DMS114 treated with DMSO at 0.1 percent for 48 hours (cell line): ENCODE data around the gene OSBPL5.

ENCODE experiments used
- DNase-seq: peaks from one replicate; lab custom pipeline; 2025; ENCODE audit not compliant: unreplicated experiment; lab: John Stamatoyannopoulos, UW

The OSBPL5 gene

DNA sequence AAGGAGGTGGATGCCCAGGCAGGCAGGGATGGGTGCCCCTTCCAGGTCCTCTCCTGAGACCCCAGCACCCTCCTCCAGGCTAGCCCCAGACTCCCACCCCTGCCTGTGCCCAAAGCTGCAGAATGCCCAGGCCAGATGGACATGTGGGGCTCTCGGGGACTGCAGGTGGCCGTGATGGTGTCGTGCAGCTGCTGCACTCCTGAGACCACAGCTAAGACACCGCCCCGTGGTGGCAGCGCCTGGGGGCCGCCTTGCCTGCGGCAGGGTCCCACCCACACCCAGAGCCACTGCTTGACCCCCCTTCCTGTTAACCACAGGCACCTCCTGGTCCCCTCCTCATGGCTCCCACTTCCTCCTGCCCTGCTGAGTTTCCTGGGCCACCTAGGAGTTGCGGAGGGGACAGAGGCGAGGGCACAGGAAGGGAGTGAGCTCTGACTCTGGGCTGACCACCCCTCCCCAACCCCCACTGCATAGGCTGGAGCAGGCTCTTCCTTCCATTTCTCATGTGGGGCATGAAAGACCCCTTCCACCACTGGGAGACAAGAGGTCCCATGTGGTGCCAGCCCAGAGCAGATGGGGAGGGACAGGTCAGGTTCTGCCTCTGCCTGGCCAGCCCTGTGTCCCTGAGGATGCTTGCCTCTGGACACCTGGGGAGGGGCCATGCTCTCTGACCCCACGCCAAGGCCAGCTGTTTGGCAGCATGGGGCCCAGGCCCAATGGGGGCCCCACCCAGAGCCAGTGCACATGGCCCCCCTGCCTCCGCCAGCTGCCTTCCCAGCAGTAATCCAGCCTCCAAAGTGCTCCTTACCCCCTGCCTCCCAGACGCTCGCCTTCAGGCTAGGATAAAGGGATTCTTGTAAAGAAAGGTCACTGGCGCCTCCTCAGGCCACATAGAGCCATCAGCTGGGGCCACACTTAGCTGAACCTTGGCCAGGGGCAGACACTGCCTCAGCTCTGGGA lies 29.3 kb downstream of the OSBPL5 start:
- no peak for DNase-seq

DNA sequence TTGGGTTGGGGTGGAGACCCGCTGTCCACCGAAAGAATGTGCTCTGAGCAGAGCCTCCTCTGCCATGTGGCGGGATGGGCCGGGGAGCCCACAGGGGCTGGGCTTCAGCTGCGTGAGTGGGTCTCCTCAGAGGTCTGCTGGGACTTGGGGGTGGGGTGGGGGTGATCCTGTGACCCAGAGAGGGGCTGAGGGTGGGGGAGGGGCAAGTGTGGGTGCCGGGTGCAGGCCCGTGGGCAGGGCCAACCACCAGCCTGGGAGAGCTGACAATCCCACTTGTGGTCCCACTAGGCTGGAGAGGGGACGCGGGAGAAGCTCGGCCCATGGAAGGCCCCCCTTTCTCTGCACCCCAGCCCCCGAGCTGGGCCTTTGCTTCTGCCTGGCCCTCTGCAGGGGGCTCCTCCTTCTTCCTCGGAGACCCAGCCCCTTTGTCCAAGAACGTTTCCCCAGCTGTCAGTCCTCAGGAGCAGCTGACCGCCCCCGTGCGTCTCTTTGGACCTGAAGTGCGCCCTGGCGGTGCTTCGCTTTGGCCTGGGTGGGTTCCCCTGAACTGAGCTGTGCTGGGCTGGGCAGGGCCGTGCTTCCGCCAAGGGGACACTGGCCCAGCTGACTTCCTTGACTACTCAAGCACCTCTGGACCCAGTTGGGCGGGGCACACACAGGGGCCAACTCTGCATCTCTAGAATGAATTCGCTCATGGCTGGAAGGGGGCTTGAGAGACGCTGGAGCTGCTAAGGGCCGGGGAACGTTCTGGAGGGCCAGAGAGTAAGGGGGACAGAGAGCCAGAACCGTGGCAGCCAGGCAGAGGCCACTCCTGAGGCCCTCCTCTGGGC lies 30.2 kb downstream of the OSBPL5 start:
- DNase-seq = no peak

DNA sequence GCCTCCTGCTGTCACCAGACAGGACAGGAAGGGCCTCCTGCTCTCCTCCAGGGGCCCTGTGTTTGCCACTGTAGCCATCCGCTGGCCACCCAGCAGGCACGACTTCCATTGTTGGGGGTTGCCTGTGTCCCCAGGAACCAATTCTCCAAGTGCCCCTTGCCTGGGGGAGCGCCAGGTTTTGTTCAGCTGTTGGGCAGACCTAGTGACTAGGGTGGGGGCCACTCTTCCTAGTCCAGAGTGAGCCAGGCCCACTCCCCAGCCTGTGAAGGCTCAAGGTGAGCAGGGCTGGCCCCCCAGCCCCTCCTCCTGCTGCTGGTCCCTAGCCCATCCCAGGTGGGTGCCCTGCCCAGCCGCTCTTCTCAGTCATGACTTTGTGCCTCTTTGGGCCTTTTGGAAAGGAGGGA lies 30.9 kb downstream of the OSBPL5 start:
- no peak for DNase-seq

DNA sequence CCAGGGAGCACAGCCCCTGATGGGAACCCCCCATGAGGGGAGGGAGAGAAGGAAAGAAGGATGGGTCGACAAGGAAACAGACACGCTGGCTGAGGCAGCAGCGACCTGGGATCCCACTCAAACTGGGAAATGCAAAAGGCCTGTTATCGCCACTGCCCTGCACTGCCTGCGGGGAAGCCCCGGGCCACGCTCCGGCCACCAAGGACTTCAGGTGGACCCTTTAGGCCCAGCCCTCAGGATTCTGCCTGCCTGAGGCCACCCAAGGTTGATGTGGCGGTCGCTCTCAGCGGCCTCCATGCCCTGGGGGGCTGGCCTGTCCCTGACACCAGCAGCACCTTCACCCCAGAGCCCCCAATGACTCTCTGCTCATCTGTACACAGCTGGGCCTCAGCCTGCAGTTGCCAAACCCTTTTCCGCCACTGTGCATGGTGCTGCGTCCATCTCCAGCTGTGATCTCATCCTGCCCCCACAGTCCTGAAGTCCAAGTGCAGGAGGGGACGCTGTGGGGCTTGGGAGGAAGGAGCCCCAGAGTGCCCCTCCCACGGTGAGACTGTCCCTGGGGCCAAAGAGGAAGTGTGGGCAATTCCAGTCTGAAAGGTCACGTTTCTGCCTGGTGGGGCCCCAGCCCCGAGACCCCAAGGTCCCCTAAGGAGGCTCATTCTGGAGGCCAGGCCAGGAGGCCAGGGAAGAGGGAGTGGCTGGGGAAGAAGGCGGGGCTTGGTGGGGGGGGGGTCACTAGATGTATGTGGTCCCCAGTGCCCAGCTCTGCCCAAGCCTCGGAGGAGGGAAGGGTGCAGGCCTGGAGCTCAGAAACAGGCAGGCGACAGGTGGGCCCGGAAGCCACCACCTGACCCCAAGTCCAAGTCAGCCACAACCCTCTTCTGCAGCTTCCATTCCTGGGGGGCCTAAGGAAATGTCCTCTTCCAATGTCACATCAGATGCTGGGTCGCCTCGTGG lies 31.6 kb downstream of the OSBPL5 start:
- no peak for DNase-seq

DNA sequence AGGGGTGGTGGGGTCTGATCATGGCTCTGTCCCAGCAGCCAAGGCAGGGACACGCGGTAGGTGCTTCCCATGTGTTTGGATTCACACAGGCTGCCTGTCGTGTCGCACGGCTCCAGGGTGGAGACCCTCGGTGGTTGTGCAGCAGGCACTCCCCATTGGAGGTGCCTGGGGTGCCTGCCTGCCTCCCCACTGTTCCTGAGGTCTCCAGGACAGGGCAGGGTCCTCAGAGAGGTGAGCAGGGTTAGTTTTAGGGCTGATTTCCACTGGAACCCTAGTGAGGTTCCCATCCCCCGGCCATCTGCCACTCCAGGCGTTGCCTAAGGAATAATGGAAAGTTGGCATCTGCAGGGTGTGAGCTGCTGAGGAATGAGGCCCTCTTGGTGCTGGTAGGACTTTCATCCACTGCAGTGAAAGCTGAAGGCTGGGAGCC lies 32.3 kb downstream of the OSBPL5 start:
- no peak for DNase-seq

DNA sequence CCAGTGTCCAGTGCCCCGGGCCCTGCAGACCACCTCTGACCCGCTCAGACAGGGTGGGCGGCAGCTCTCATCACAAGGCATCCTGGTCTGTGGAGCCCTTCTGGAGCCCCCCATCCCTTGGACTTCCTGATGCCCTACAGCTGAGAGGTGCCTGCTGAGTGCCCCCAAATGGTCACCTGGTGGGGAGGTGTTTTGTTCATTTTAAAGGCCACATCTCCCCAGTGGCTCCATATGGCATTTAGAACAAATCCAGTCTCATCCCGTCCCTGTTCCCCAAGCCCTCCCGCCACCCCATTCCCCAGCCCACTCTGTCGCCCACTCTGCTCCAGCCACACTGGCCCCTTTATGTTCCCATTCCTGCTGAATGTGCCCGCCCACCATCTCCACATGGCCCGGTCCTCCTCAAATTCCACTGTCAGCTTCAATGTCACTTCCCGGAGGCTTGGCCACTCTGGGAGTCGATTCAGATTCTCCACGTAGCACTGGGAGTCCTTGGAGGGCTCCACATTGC lies 32.8 kb downstream of the OSBPL5 start:
- no peak for DNase-seq

DNA sequence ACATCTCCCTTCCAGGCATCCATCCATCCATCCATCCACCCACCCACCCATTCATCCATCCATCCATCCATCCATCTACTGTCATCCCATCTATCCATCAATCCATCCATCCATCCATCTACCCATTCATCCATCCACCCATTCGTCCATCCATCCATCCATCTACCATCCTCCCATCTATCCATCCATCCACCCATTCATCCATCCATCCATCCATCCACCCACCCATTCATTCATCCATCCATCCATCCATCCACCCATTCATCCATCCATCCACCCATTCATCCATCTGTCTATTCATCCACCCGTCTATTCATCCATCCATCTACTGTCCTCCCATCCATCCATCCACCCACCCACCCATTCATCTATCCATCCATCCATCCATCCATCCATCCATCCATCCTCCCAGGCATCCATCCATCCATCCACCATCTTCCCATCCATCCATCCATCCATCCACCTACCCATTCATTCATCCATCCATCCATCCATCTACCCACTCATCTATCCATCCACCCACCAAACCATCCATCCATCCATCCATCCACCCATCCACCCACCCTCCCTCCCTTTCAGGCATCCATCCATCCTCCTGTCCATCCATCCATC lies 33.7 kb downstream of the OSBPL5 start:
- no peak for DNase-seq

DNA sequence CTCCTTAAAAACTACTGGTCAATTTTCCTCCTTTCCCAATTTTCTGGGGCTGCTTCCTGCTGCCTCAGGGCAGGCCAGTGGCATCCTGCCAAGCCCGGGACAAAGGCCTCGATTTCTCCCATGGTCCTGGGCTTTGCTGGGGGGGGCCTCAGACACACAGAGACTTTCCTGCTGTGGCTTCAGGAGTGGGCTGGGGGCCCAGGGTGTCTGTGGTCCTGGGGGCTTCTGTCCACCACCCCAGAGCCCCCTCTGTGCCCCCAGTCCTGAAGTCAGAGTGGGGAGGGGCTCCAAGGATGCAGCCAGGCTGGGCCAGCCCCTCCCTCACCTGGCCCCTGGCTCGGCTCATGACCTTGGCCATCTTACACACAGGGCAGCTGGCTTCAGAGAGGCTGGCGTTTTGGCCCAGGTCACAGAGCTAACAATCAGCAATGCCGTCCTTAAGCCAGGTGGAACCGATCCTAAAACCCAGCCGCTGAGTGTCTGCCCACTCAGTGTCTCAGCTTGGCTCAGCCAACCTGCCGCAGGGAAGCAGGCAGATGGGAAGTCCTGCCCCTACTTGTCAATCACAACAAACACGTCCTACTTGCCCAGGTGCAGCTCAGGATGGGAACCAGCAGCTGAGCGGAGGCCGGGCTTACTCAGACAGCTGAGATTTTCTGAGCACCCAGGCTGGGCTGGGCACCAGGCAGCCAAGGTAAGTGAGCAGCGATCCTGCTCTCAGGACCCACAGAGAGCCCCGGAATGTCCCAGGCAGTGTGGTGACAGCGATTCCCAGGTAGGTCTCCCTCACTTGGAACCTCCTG lies 34.6 kb downstream of the OSBPL5 start:
- no peak for DNase-seq

DNA sequence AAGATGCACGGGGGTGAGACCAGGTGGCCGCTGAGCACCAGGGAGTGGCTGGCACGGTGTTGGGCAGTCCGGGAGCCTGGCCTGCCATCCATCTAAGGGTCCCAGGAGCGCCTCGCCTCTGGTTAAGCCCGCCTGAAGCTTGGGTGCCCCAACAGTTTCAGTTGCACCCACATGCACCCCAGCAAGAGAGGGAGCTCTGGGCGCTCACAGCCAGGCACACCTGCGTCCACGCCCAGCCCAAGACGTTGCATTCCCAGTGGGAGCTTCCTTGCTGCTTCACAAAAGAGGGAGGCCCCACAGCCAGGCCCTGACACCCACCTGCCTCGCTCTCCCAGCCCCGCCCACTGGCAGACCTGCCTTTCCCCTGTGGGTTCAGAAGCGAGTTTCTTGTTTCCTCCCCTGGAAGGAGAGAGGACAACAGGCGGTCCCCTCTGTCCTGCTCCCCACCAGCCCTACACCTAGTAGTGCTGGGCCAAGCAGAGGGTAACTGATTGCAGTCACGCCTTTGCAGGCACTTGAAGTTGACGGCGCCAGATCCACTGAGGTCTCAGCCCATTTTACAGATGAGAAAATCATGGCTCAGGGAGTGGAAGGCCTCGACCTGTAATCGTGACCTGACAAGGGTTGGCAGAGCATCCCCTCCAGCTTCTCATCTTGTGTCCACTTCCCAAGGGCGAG lies 35.4 kb downstream of the OSBPL5 start:
- DNase-seq = no peak

DNA sequence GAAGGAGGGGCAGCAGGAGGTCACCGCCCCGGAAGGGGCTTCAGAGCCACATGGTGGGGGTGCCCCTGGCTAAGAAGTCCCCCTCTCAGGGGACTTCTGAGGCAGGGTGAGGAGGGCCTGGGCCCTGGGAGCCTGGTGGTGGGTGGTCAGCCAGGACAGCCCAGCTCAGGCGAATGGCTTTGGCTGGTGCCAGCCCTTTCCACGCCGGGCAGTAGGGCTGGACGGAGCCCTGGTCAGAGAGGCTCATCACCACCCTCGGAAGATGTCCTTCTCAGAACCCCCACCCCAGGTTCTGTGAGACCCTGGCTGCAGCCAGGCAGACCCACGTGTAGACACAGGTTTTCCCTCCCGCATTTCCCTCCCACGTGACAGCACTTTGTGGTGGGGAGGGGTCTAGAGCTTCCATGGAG lies 35.9 kb downstream of the OSBPL5 start:
- DNase-seq = no peak

DNA sequence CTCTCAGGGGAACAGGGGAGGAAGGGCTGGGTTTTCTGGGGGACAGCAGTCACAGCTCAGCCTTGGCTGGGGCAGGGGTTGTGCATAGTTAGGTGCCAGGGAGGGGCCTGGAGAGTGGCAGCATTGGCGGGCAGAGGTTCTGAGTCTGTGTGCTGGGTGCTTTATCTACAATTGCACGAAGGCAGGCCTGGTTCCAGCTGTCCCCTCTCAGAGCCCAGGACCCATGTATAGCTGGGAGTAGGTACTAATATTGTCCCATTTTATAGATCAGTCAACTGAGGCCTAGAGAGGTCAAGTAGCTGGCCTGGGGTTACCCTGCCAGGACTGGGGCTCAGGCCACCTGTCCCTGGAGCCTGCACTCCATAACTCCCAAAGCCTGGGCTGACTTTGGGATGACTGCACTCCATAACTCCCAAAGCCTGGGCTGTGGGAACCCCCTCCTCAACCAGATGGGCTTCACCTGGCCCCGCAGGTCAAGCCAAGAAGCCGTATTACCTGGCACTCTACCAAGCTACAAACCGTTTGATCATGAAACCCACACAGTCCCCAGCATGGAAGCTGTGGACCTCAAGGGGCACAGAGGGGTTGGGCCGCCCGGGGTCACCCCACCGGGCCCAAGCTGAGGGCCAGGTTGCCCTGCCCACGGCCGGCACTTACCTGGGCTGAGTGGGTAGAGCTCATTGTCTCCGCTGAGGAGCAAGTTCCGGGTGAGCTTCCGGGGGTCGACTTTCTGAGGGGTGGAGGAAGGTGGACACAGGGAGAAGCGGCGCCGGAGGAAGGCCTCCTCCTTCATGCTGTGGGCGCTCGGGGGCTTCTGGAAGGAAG lies 36.5 kb downstream of the OSBPL5 start:
- no peak for DNase-seq

DNA sequence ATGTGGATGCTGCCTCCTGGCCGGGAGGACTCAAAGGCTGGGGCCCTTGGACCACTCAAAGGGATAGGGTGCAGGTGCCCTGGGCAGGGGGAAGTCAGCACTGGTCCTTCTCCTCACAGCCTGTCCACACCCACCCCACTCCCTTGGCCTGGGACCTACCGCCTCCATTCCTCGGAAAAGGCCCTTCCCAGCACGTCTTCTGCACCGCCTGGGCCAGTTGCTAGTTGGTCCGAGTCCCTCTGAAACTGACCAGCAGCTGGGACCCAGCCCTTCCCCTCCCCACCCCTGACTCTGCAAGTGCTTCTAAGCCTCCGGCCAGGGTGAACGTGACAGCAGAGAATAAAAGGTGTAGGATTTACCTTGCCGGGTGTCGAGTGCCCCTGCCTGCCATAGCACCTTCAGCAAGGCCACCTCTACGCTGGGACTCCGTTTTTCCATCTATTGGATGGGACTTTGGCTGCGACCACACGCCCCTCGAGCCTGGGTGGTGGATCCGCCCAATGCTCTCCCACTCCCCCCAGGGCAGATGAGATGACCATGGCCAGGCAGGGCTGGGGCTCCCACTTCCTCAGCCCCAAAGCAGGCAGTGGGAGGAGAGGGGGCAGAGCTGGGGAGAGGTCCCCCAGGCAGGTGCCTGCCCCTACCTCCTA lies 37.3 kb downstream of the OSBPL5 start:
- DNase-seq = no peak

DNA sequence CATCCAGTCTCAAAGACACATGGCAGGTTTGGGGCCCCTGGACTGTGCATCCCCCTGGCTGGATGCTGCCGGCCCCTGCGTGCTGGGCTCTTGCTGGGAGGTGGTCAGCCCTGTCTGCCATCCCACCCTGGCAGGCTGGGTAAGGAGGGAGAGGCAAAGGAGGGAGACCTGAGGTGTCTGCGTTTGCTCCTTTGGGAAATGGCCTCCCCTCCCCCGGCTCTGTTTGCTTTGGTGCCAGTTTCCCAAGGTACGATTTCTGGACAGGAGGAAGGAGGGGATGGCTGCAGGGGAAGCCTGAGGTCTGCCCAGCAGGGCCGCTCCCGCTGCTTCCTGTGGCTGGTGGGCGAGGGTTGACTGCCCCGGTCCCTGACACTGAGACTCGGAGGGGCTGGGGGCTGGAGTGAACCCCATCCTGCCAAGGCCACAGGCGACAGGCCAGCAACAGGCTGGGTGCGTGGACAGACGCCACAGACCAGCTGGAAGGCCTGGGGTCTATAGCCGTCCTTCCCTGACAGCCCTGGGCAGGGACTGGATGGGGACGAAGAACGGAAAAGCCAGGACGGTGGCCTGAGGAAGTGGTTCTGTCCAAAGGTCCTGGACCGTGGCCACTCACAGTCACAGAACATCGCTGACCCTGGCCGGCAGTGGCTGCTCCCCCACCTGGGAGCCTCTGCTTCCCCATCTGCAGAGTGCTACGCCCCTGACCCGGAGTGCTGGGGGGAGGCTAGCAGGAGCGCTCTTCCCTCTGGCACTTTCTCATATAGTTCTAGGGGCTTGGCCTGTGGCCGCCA lies 38.0 kb downstream of the OSBPL5 start:
- DNase-seq = no peak

DNA sequence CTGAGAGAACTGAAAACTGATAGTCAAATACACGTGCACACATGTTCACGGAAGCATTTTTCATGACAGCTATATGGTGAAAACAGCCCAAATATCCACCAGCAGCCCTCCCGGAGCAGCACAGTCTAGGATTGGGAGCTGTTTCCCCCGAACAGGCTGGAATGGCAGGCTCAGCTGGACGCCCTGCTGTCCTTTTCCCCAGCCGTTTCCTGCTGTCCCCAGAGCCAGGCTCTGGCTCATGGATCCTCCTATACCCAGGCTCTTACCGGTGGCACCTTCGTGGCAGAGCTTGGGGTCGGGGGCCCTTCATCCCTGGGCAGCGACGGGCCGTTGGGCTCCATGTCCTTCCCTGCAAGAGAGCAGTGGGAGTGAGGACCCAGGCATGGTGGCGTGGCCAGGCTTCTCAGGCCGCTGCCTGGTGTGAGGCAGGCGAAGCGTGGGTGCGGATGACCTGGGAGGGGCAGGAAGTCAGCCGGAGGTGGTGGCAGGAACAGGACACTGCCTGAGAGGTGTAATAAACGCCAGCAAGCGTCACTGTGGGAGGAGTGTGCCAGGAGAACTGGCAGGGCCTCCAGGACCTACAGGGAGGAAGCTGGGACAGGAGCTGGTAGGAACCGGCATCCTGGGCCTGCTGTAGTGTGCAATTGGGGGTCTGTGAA lies 38.8 kb downstream of the OSBPL5 start:
- DNase-seq = no peak

DNA sequence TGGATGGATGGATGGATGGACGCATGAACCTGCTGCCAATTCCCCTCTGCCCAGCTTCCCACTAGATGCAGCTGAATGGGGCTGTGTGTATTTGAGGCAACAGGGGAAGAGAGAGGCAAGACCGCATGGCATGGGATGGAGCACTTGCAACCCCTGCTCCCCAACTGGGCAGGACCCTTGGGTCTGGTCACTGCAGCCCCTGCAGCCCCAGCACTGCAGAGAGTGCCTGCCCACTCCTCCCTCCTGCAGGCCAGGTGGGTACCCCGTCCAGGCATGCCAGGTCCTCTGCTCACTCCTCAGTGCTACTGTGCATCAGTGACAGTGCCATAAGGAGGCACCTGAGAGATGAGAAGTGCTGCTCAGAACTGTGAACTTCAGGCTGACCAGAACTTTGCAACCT lies 40.3 kb downstream of the OSBPL5 start:
- DNase-seq = no peak
